HEK293 (cell line): ENCODE data around the gene TANC1.

Source experiments
- BCL11A ChIP-seq: fragments of 450-650 bp; formaldehyde crosslinking; IDR thresholded peaks from 2 replicates; pipeline ENCODE4 v1.5.1; 2016; ENCODE audit warnings: low read depth, missing biosample characterization, missing genetic modification characterization
- EGR2 ChIP-seq: fragments of 450-650 bp; formaldehyde crosslinking; IDR thresholded peaks from 2 replicates; pipeline ENCODE4 v1.5.1; 2016; ENCODE audit warnings: low read depth, missing biosample characterization, missing genetic modification characterization
- KLF16 ChIP-seq: fragments of 450-650 bp; formaldehyde crosslinking; IDR thresholded peaks from 2 replicates; pipeline ENCODE4 v1.5.1; 2017; ENCODE audit warnings: missing biosample characterization, missing genetic modification characterization
- ZBTB1 ChIP-seq: fragments of 450-650 bp; formaldehyde crosslinking; IDR thresholded peaks from 2 replicates; pipeline ENCODE4 v1.5.1; 2016; ENCODE audit warnings: missing biosample characterization, missing genetic modification characterization
- ZNF121 ChIP-seq: fragments of 450-650 bp; formaldehyde crosslinking; IDR thresholded peaks from 2 replicates; pipeline ENCODE4 v1.5.1; 2016; ENCODE audit warnings: missing biosample characterization, missing genetic modification characterization
- ZNF214 ChIP-seq: fragments of 450-650 bp; formaldehyde crosslinking; IDR thresholded peaks from 2 replicates; pipeline ENCODE4 v1.5.1; 2017; ENCODE audit warnings: missing biosample characterization, mild to moderate bottlenecking, missing genetic modification characterization, borderline replicate concordance
- ZNF335 ChIP-seq: fragments of 450-650 bp; formaldehyde crosslinking; conservative IDR thresholded peaks from 2 replicates; pipeline ENCODE4 v1.5.1; 2016; ENCODE audit warnings: missing biosample characterization, missing genetic modification characterization
- ZNF366 ChIP-seq: fragments of 450-650 bp; formaldehyde crosslinking; conservative IDR thresholded peaks from 2 replicates; pipeline ENCODE4 v1.5.1; 2016; ENCODE audit warnings: missing biosample characterization, missing genetic modification characterization
- ZNF423 ChIP-seq: fragments of 450-650 bp; formaldehyde crosslinking; IDR thresholded peaks from 2 replicates; pipeline ENCODE4 v1.5.1; 2016; ENCODE audit warnings: missing biosample characterization, missing genetic modification characterization
- ZNF623 ChIP-seq: fragments of 450-650 bp; formaldehyde crosslinking; IDR thresholded peaks from 2 replicates; pipeline ENCODE4 v1.5.1; 2016; ENCODE audit warnings: missing biosample characterization, missing genetic modification characterization
- ZNF747 ChIP-seq: fragments of 450-650 bp; formaldehyde crosslinking; IDR thresholded peaks from 2 replicates; pipeline ENCODE4 v1.5.1; 2016; ENCODE audit warnings: missing biosample characterization, missing genetic modification characterization
- TF ChIP-seq, protein P1 (sequence below): fragments of 450-650 bp; formaldehyde crosslinking; IDR thresholded peaks from 2 replicates; pipeline ENCODE4 v1.5.1; 2016; ENCODE audit warnings: missing biosample characterization, missing genetic modification characterization
- TF ChIP-seq, protein P2 (sequence below): fragments of 450-650 bp; formaldehyde crosslinking; IDR thresholded peaks from 2 replicates; pipeline ENCODE4 v1.5.1; 2016; ENCODE audit warnings: missing biosample characterization, missing genetic modification characterization, borderline replicate concordance
- TF ChIP-seq, protein P3 (sequence below): fragments of 450-650 bp; formaldehyde crosslinking; IDR thresholded peaks from 2 replicates; pipeline ENCODE4 v1.5.1; 2016; ENCODE audit warnings: missing biosample characterization, missing genetic modification characterization

DNA sequence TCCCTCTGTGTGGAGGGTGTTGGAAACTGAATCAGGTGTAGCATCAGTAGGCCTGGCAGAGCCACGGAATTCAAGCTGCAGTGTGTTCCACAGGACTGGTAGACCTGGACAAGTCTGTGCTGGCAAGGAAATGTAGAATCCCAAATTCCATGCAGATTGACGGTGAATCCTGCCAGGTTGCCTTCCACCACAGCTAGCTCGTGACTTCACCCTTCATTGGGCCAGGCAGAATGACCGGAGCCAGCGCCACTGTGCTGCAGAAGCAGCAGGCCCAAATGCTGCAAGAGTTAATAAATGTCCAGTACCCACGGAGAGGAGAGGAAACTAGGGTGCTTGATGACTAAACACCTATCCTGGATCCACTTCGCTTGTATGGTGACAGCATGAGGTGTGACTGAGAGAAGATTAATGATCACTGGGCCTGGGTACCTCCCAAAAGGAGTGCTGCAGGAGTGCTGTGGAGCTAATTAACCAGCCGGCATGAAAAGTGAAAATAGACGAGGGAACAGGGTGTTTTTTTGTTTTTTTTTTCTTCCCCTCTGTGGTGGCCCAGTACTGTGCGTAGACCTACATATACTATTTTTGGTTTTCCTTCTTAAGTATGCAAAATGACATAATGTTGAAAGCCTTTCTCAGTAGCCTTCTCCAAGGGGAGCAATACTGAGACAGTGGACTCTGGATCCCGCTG is 122.2 kb downstream of the TANC1 start:
- TF ChIP-seq, protein P1, sequence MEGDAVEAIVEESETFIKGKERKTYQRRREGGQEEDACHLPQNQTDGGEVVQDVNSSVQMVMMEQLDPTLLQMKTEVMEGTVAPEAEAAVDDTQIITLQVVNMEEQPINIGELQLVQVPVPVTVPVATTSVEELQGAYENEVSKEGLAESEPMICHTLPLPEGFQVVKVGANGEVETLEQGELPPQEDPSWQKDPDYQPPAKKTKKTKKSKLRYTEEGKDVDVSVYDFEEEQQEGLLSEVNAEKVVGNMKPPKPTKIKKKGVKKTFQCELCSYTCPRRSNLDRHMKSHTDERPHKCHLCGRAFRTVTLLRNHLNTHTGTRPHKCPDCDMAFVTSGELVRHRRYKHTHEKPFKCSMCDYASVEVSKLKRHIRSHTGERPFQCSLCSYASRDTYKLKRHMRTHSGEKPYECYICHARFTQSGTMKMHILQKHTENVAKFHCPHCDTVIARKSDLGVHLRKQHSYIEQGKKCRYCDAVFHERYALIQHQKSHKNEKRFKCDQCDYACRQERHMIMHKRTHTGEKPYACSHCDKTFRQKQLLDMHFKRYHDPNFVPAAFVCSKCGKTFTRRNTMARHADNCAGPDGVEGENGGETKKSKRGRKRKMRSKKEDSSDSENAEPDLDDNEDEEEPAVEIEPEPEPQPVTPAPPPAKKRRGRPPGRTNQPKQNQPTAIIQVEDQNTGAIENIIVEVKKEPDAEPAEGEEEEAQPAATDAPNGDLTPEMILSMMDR (tag by site-specific recombination): no peak
- TF ChIP-seq ZNF366 (tag by site-specific recombination) (no peak), ZNF214 (no peak), KLF16 (tag by site-specific recombination) (no peak), ZNF121 (tag by site-specific recombination) (no peak), ZNF623 (tag by site-specific recombination) (no peak), EGR2 (tag by site-specific recombination) (no peak), ZNF335 (tag by site-specific recombination) (no peak), ZNF747 (no peak), ZNF423 (tag by site-specific recombination) (no peak), BCL11A (tag by site-specific recombination) (no peak), ZBTB1 (tag by site-specific recombination) (no peak)
- TF ChIP-seq, protein P2, sequence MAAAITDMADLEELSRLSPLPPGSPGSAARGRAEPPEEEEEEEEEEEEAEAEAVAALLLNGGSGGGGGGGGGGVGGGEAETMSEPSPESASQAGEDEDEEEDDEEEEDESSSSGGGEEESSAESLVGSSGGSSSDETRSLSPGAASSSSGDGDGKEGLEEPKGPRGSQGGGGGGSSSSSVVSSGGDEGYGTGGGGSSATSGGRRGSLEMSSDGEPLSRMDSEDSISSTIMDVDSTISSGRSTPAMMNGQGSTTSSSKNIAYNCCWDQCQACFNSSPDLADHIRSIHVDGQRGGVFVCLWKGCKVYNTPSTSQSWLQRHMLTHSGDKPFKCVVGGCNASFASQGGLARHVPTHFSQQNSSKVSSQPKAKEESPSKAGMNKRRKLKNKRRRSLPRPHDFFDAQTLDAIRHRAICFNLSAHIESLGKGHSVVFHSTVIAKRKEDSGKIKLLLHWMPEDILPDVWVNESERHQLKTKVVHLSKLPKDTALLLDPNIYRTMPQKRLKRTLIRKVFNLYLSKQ (tag by site-specific recombination): no peak
- TF ChIP-seq, protein P3, sequence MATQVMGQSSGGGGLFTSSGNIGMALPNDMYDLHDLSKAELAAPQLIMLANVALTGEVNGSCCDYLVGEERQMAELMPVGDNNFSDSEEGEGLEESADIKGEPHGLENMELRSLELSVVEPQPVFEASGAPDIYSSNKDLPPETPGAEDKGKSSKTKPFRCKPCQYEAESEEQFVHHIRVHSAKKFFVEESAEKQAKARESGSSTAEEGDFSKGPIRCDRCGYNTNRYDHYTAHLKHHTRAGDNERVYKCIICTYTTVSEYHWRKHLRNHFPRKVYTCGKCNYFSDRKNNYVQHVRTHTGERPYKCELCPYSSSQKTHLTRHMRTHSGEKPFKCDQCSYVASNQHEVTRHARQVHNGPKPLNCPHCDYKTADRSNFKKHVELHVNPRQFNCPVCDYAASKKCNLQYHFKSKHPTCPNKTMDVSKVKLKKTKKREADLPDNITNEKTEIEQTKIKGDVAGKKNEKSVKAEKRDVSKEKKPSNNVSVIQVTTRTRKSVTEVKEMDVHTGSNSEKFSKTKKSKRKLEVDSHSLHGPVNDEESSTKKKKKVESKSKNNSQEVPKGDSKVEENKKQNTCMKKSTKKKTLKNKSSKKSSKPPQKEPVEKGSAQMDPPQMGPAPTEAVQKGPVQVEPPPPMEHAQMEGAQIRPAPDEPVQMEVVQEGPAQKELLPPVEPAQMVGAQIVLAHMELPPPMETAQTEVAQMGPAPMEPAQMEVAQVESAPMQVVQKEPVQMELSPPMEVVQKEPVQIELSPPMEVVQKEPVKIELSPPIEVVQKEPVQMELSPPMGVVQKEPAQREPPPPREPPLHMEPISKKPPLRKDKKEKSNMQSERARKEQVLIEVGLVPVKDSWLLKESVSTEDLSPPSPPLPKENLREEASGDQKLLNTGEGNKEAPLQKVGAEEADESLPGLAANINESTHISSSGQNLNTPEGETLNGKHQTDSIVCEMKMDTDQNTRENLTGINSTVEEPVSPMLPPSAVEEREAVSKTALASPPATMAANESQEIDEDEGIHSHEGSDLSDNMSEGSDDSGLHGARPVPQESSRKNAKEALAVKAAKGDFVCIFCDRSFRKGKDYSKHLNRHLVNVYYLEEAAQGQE: no peak
